NCI-H128 (cell line): ENCODE results near the gene CENPO.
"Not testable (repeated sequence)": the region's sequence is repeated elsewhere in the genome, so short reads cannot be mapped to it uniquely, and the experiment has no call there.

Source experiments
- DNase-seq: peaks from one replicate; lab custom pipeline; 2025; ENCODE audit not compliant: unreplicated experiment; lab: John Stamatoyannopoulos, UW

Gene CENPO

DNA sequence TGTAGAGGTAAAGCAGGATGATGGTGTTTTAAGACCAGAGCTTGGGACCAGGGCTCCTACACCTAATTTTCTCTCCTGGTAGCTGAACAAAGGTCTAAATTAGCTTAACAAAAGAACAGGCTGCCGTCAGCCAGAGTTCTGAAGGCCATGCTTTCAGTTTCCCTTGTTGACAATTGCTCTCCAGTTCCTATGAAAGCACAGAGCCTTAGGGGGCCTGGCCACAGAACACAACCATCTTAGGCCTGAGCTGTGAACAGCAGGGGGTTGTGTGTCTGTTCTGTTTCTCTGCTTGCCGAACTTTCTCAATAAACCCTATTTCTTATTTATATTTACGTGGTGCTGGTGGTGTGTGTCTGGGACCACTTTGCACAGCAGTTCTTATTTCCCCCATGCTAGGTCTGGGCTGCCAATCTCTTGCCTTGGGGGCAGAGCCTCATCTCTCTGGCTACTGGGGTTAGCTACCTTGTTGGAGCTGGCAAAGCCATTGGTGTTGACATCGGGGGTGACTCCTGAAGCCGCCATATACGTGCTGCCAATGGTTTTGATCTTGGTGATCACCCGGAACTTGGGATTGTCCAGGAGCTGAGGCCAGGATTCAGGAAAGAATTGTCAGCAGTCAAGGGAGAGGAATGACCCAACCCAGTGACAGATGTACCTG lies 29.0 kb downstream of the CENPO start:
- no peak for DNase-seq

DNA sequence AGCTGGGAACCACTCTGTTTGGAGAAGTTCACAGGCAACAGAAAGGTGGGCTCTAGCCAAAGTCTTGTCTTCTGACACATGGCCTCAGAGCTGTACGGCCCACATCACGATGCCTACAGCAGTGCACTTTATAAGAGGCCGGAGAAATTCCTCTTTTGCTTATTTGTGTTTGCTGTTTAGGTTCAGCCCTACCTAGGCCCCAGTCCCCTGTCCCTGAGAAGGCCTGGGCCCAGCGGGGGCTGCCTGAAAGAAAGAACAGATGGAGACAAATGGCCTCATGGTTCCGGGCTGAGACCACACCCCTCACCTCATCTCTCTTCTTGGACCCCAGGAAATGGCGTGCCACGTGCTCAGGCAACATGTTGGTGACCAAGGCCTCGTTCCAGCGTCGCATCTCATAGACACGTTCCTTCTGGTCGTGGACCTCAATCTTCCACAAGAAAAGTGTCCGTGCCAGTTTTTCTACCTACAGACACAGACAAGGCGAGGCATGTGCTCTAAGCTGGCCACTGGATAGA lies 30.9 kb downstream of the CENPO start:
- no peak for DNase-seq

DNA sequence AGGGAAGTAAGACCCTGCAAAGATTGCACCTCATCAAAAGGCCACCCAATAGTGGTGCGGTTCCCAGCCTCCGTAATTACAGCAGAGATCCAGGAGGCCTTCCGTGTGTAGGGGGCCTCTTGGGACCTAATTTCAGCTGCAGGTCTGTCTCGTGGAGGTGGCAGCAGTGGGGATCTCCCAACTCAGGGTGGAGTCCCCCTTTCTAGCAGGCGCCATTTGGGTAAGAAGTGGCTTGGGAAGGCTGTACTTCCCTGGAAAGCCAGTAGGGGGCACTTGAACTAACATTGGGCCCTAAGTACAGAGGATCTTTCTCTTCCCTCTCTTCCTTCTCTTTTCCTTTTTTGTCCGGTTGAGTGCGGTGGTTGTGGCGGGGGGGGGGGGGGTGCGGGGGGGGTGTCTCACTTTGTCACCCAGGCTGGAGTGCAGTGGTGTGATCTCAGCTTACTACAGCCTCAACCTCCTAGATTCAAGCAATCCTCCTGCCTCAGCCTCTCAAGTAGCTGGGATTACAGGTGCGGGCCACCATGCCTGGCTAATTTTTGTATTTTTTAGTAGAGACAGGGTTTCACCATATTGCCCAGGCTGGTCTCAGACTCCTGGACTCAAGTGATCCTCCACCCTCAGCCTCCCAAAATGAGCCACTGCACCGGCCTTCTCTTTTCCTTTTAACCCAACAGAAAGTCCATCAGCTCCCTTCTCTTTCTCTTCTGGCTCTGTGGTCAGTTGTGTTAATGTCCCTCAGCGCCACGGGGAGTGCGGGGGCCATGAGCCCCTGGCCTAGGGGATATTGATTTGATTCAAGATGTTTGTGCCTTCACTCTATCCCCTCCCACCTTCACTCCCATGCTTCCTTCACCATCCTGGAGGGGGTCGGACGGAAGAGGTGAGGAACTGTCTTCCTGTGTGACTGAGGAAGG lies 32.0 kb downstream of the CENPO start:
- no peak for DNase-seq

DNA sequence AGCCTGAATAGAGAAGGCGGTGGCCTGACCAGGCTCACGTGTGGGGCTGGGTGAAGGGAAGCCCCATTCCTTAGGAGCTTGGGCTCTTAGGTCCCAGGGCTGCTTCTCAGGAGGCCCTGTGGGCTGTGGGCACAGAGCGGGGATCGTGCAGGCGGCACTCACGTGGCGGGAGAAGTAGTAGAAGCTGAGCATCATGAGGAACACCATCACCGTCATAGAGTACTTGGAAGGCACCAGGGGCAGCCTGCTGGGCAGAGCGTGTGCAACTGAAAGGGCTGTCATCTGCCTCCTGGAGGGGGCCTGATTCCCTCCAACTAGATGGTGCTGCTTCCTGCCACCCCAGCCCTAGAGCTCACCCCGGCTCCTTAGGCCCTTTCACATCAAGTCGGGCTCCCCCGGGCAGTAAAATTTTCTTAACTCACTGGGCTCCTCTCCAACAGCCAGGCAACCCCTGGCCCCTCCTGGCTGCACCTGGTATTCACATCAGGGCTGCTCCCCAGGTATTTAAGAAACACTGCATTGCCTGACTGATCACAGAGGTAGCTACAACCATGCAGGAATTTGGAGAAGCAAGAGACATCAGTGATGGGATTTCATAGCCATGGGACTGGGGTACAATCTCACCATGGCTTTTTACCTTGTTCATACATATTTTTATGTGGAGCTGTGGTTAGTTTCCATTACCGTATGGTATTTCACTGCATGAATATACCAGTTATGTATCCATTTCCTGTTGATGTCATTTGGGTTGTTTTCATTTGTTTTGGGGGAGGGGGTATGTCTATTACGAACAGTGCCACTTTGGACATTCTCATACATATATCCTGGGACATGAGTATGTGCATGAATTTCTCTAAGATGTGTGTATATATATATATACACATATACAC lies 32.9 kb downstream of the CENPO start:
- DNase-seq = no peak

DNA sequence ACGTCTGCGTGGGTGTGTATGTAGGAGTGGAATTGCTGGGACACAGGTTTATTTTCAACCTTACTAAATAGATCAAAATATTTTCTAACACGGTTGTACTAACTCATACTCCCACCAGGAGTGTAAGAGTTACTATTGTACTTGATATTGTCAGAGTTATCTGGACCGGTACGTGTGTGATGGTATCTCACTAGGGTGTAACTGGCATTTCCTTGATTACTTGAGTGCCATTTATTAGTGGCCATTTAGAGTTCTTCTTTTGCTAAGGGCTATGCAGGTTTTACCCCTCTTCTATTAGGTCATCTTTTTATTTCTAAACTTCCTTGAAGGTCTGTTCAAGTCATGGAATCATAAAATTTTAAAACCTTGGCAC lies 33.5 kb downstream of the CENPO start:
- DNase-seq = no peak

DNA sequence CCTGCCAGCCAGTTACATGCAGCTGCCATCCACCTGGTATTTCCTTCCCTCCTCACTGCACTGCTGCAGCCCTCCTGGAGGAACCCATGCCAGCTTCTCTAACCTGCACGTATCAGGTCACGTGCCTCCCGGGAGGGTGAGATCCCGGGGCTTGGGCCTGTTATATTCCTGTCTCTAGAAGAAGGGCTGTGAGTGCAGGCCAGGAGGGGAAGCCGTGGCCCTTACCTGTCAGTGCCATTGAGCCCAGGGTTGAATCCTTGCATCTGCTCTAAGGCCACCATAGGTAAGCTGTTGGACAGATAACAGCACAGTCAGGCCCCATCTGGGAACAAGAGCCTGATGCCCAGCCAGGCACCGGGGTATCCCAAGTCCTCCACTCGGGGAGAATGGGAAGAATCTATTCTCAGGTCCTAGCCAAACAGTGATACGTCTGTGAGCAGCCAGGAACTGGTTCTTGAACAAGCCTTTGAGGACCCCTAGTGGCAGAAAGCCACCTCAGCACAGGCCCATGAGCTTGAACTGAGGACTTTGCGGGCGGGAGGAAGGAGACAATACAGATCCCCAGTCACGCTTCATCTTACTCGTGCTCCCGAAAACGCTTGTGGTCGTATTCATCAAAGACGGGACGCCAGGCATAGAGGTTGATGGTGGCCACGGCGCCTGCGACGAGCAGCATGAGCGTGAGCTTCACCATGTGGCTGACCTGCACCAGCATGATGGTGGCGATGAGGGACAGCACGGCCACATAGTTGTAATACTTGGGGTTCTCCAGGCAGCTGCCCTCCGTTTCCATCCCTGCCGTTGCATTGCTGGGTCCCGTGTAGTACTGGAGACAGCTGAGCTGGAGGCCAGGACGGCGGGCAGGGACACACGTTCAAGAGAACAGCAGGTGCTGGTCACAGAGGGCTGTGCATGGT lies 34.4 kb downstream of the CENPO start:
- peak; percentile 73 for DNase-seq

DNA sequence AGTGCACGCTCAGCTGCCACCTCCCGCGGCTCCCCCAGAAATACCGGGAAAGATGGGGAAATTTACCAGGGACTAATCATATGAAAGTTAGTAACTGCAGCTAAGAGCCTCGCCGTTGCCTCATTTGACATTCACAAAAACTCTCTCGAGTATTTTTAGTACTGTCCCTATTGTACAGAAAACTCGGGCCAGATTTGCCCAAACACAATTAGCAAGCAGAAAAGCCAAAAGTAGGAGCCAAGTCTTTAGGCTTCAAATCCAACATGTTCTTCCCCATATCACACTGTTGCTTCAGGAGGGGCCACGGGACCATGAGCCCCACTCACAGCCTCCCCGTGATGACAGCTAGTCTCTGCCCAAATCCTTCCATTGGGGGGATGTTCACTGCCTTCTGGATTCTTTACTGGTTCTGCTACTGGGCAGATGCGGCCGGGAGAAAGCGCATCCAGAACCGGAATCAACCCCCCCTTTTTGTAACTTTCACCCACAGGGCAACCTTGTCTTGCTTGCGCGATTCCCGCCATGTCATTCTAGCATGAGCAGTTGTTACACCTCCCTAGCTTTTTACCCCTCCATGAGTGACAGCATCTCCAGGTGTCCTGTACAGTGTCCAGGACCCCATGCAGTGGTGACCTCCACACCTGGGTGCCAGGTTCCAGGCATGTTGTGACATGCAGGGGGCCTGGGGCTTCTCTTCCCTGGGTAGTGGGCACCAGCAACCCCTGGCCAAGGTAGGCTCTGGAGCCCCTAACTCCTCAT lies 35.2 kb downstream of the CENPO start:
- no peak for DNase-seq

DNA sequence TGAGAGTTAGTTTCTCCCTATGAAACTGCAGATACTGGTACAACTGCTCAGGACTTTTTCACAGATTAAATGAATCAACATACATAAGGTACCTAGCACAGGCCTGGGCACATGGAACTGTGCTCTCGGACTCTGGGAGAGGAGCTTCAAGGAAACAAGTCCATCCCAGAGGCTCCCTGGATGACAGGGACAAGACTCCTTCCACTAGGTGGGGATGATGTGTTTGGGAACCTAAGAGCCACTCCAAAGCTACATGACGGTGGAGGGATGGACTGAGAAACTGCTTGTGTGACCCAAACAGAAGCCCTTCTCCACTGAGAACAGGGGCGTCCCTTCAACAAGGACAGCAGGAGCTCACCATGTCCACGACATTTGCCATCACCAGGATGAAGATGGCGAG lies 37.1 kb downstream of the CENPO start:
- no peak for DNase-seq

DNA sequence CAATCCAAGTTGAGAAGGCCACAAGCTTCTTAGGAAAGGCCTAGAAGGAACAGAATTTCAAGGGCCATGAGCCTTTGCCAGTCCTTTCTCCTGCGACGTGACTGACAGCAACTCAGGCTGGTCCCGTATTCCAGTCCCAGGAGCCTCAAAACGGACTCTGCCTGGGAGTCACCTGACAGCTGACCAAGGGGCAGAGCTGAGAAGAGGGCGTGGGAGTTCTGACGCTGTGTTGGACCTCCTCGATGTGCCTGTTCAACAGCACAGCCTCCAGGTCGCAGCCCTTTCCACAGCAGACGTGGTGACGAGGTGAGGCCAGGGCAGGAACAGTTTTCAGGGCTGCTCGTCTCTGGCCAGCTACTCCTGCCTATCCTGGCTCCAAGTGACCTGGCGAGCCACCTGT lies 37.6 kb downstream of the CENPO start:
- no peak for DNase-seq

DNA sequence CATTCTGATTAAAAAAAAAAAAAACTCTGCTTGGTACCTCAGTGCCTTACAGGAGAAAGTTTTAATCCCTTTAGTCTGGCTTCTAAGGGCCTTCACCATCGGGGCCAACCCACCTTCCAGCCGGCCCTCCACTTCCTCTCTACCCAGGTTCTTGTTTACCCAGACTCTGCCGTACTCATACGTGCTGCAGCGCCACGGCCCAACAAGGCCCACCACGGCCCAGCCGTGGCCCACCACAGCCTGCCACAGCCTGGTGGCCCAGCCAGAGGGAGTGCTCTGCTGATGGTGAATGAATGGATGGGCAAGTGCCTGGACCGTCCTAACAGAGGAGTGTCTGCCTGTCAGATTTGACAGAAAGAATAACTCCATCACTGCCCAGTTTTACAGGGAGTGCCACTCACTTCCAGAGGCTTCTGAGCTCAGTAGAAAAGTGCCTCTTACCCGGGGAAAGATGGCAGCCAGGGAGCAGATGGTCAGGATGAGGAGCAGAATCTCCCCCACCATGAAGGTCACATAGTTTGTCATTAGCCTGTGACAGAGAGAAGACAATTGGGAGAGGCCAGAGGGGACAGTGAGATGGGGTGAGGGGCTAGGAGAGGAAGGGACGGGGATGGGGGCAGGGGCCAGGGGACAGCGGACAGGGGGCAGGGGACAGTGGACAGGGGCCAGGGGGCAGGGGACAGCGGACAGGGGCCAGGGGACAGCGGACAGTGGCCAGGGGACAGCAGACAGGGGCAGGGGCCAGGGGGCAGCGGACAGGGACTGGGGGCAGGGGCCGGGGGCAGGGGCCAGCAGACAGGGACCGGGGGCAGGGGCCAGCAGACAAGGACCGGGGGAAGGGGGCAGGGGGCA lies 38.2 kb downstream of the CENPO start:
- no peak for DNase-seq

DNA sequence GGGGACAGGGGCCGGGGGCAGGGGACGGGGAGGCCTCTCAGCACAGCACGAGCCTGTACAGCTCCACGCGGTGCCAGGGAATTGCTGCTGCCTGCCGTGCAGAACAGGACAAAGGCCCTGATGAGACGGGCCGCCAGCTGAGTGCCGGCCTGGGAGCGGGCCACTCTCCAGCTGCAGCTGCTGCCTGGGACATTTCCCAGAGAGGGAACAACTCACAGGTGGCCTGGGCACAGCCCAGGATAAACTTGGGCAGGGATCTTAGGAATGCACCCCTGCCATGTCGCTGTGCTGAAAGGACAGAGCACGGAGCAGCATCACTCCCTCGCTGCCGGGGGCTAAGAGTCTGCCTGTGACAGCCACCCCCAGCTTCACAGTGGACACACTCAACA lies 38.8 kb downstream of the CENPO start:
- DNase-seq = no peak

DNA sequence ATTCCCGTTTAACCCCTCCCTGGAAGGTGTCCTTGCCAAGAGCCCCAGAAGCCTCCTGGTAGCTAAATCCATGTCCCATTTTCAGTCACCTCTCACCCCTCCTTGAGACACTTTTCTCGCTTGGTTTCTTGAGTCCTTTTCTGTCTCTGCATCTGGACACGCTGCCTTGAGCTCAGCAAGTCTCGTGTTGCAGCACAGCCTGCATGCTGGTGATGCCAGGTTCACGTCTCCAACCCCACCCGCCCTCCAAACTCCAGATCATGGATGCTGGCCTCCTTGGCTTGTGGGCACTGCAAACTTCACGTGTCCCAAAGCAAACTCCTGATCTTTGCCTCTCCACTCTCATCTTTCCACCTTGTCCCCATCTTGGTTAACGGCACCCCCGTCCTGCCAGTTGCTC lies 39.3 kb downstream of the CENPO start:
- no peak for DNase-seq

DNA sequence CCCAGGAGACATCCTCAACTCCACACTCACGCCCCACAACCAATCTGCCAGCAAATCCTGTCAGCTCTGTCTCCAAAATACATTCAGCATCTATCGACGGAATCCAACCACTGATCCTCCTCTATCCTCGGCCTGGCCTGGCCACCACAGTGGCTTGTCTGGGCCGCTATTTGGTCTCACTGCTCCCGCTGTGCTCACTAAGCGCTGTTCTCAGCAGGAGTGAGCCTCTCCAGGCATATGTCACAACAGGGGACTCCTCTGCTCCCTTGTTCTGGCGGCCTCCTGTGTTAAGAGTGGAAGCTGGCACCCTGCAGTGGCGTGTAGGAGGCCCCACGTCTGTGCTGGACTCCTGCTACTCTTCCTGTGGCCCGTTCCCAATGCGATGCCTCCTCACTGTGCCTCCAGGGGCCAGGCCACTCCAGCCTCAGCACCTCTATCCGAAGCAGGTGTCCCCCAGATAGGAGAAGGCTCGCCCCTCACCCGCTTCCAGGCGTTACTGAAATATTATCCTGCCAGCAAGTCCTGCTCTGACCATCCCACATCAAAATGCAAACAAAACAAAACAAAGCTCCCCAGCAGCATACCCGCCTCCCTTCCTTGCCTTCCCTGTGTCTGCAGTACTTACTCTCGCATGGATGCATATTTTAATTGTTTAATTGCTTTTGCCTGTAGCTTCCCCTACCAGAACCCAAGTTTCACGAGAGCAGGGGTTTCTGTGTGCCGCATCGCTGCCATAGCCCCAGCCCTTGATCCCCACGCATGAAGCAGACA lies 39.9 kb downstream of the CENPO start:
- no peak for DNase-seq

DNA sequence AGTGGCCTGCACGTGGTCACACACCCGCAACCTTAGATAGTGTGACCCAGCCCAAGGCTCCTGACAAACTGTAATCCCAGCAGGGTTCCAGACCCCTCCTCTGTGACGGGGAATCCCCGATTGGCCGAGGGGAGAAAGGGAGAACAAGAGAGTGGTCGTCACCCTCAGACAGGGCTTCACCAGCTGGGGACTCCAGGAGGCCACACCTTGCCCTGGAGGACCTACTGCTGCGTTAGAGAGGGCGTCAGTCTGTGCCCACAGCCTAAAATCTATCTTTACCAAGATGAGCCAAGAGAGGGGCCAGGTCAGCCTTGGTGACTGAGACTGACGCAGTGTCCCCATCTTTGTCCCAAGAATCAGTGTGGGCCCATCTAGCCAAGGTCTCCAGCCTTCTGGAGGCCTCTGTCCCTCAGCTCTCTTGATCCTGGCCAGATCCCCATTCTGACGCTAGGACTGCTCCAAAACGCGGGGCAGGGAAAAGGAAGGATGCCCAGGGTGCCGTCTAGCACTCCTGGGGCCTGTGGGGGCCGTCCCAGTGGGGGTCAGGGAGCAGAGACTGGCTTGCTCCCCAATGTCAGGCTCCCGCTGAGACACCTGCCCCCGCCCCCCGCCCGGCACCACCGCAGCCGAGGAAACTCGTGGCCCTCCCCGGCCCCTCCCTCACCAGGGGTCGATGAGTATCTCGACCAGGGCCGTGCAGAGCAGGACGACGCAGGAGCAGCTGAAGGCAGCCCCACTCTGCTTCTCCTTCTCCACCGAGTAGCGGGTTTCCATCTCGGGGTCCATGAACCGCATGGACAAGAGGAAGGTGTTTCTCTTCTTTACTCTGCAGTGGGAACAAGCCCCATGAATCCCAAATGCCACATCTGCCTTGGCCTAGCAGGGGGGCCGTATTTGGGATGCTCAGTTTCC lies 40.9 kb downstream of the CENPO start:
- no peak for DNase-seq

DNA sequence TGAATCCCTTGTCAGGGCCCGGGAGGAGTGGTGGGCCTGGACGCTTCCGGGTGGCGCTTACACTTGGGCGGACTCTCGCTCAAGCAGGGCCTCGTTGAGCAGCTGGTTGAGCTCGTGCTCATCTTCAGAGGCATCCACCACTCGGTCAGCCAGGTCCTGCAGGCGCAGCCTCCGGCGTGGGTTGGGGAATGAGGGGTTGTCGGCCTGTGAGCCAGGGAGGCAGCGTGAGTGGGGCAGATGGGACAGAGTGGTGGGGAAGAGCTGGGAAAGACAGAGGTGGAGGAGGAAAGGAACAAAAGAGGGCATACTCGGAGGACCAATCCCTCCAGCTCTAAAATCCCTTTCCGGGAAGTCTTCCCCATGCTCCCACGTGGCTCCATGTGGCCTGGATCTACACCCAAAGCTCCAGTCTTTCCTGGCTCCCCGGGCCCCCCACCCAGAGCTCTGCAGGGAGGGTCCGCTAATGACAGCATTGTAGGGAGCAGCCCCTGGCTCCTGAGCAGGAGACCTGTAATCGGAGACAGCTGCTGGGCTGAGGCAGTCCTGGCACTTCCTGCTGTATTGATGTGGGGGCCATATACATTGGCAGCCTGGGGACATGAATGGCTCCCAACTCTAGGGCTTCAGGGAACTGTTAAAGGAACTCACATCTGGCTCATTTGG lies 41.6 kb downstream of the CENPO start:
- DNase-seq = no peak

DNA sequence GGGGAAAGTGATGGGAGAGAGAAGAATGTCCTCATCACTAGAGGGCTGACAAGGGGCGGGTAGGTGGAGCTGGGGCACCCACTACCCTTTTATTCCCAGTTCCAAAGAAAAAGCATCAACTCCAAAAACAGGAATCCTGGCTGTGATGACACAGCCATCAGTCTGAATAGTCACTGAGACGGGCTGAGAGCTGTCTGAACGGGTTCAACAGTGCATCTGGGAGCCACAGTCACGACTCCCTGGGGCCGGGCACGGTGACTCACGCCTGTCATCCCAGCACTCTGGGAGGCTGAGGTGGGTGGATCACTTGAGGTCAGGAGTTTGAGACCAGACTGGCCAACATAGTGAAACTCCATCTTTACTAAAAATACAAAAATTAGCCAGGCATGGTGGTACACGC lies 42.2 kb downstream of the CENPO start:
- not testable (repeated sequence) for DNase-seq
